HS-27A (cell line): ENCODE results near the gene OAS3.
"Not testable (repeated sequence)": the region's sequence is repeated elsewhere in the genome, so short reads cannot be mapped to it uniquely, and the experiment has no call there.

ENCODE experiments used
- DNase-seq: peaks from one replicate; pipeline ENCODE4 v3.0.0-alpha.2; 2012; ENCODE audit warnings: low read depth, missing footprints

OAS3 gene

GRCh38 chr12:112937741-112938719 lies at the start of gene OAS3:
Gene OAS3 (plus strand): TSS chr12:112938474. CDS start chr12:112938531, 57 bp downstream.
- no peak for DNase-seq

GRCh38 chr12:112891093-112892024 lies 46.9 kb upstream of the OAS3 start:
- no peak for DNase-seq

GRCh38 chr12:112892856-112893255 lies 45.4 kb upstream of the OAS3 start:
- no peak for DNase-seq

- no peak for DNase-seq
Measured at GRCh38 chr12:112894128-112894527, 44.1 kb upstream of the OAS3 start.

- no peak for DNase-seq
Measured at GRCh38 chr12:112898380-112898779, 39.9 kb upstream of the OAS3 start.

- DNase-seq: peak; percentile 3
Measured at GRCh38 chr12:112900298-112901145, 37.8 kb upstream of the OAS3 start.

GRCh38 chr12:112901271-112901670 lies 37.0 kb upstream of the OAS3 start:
- DNase-seq: no peak

GRCh38 chr12:112904571-112904970 lies 33.7 kb upstream of the OAS3 start:
- DNase-seq: peak; percentile 9

GRCh38 chr12:112905451-112906089 lies 32.7 kb upstream of the OAS3 start:
- DNase-seq: no peak

GRCh38 chr12:112906712-112907414 lies 31.4 kb upstream of the OAS3 start, which contains the start of gene OAS1:
Gene OAS1 (plus strand): TSS chr12:112906962. CDS start chr12:112907040, 78 bp downstream.
- no peak for DNase-seq

GRCh38 chr12:112907415-112908157 lies 30.7 kb upstream of the OAS3 start:
- no peak for DNase-seq

GRCh38 chr12:112908548-112908947 lies 29.7 kb upstream of the OAS3 start:
- DNase-seq: no peak

- DNase-seq: no peak
Measured at GRCh38 chr12:112909693-112910092, 28.6 kb upstream of the OAS3 start.

- DNase-seq: no peak
Measured at GRCh38 chr12:112913038-112913688, 25.1 kb upstream of the OAS3 start.

GRCh38 chr12:112913888-112914287 lies 24.4 kb upstream of the OAS3 start:
- not testable (repeated sequence) for DNase-seq

- no peak for DNase-seq
Measured at GRCh38 chr12:112916270-112916669, 22.0 kb upstream of the OAS3 start.

- DNase-seq: no peak
Measured at GRCh38 chr12:112919121-112919520, 19.2 kb upstream of the OAS3 start.

- DNase-seq: no peak
Measured at GRCh38 chr12:112924986-112925385, 13.3 kb upstream of the OAS3 start.

GRCh38 chr12:112926416-112927033 lies 11.7 kb upstream of the OAS3 start:
- not testable (repeated sequence) for DNase-seq
